H1 (cell line): ENCODE measurements around the gene SLC12A2. TPM values are rescaled to one million over a fixed set of nuclear protein-coding genes. Genes with fewer than 3 reads are reported as not detected.

Experiments used
- CTCF ChIA-PET: fragments of 300-600 bp; sonication (Branson Sonifier 250); formaldehyde crosslinking; loops from one replicate; lab custom pipeline; 2021; ENCODE audit not compliant: partially characterized antibody; lab: Charles Lee
- POLR2A ChIA-PET: fragments of 300-600 bp; sonication (Branson Sonifier 250); formaldehyde crosslinking; loops from one replicate; lab custom pipeline; 2021; ENCODE audit warnings: inconsistent platforms; ENCODE audit not compliant: partially characterized antibody; lab: Charles Lee
- DNase-seq, 2 experiments: peaks; one replicate each; pipeline versions ENCODE4 v3.0.0 to v3.0.0-alpha.2; 2010 to 2022; ENCODE audit warnings: low spot score in 2 of 2, low read depth in 1 of 2, mixed read lengths in 1 of 2
- FAIRE-seq: peaks from 2 replicates; lab custom pipeline; 2011; peaks lifted over from hg19 to GRCh38; lab: Jason Lieb, UNC
- H2AFZ ChIP-seq: 2 replicates; pipeline ENCODE4 v1.8.1; 2012; ENCODE audit warnings: low read length, inconsistent platforms
- H2AK5ac ChIP-seq: 2 replicates; pipeline ENCODE4 v1.6.1; 2013; ENCODE audit warnings: low read depth, low read length
- H2BK120ac ChIP-seq: replicated peaks from 2 replicates; pipeline ENCODE3; 2013; ENCODE audit warnings: low read depth, low read length, inconsistent platforms
- H2BK12ac ChIP-seq: 2 replicates; pipeline ENCODE4 v1.6.1; 2013; ENCODE audit warnings: low read depth, low read length
- H2BK15ac ChIP-seq: 2 replicates; pipeline ENCODE4 v1.6.1; 2013; ENCODE audit warnings: low read length
- H2BK20ac ChIP-seq: 2 replicates; pipeline ENCODE4 v1.6.1; 2013; ENCODE audit warnings: low read length
- H2BK5ac ChIP-seq: 2 replicates; pipeline ENCODE4 v1.6.1; 2013; ENCODE audit warnings: low read depth, low read length
- H3K14ac ChIP-seq: 2 replicates; pipeline ENCODE4 v1.6.1; 2013; ENCODE audit warnings: inconsistent platforms; ENCODE audit not compliant: insufficient read length
- H3K18ac ChIP-seq: 2 replicates; pipeline ENCODE4 v1.6.1; 2013; ENCODE audit warnings: low read length; ENCODE audit errors: extremely low read depth
- H3K23ac ChIP-seq: 2 replicates; pipeline ENCODE4 v1.6.1; 2013; ENCODE audit warnings: inconsistent platforms; ENCODE audit not compliant: insufficient read length
- H3K23me2 ChIP-seq: 2 replicates; pipeline ENCODE4 v1.6.1; 2013; ENCODE audit warnings: low read depth, low read length
- H3K27ac ChIP-seq: 2 replicates; pipeline ENCODE4 v1.6.1; 2011; ENCODE audit warnings: low read depth, low read length, inconsistent platforms
- H3K27me3 ChIP-seq, 4 experiments: replicated peaks in 1 of 4; 1 replicate in 1 of 4; 2 replicates in 3 of 4; pipeline versions ENCODE4 v1.6.1 to v1.8.1; 2011 to 2013; ENCODE audit warnings: low read length in 3 of 4, mild to moderate bottlenecking in 3 of 4, inconsistent platforms in 2 of 4, mixed read lengths in 2 of 4, moderate library complexity in 1 of 4; ENCODE audit not compliant: control insufficient read depth in 3 of 4, insufficient read depth in 3 of 4; ENCODE audit errors: extremely low read depth in 1 of 4
- H3K36me3 ChIP-seq, 4 experiments: 2 replicates each; pipeline versions ENCODE4 v1.6.1 to v1.8.1; 2011 to 2013; ENCODE audit warnings: mild to moderate bottlenecking in 4 of 4, low read length in 3 of 4, moderate library complexity in 2 of 4, control low read depth in 1 of 4, inconsistent platforms in 1 of 4; ENCODE audit not compliant: insufficient read depth in 4 of 4, control insufficient read depth in 2 of 4
- H3K4ac ChIP-seq: replicated peaks from 2 replicates; pipeline ENCODE3; 2013; ENCODE audit warnings: low read length, low read depth, mixed read lengths, inconsistent platforms; ENCODE audit not compliant: insufficient read length
- H3K4me1 ChIP-seq, 4 experiments: replicated peaks in 1 of 4; 1 replicate in 1 of 4; 2 replicates in 3 of 4; pipeline versions ENCODE4 v1.6.1 to v1.8.1; 2011 to 2013; ENCODE audit warnings: low read length in 3 of 4, inconsistent platforms in 2 of 4, mixed read lengths in 1 of 4; ENCODE audit not compliant: insufficient read depth in 4 of 4, control insufficient read depth in 3 of 4
- H3K4me2 ChIP-seq, 2 experiments: 2 replicates each; pipeline versions ENCODE4 v1.6.1 to v1.8.1; 2011 to 2013; ENCODE audit warnings: low read depth in 2 of 2, low read length in 2 of 2, control low read depth in 1 of 2, inconsistent platforms in 1 of 2, mild to moderate bottlenecking in 1 of 2; ENCODE audit not compliant: insufficient read depth in 1 of 2
- H3K4me3 ChIP-seq, 4 experiments: fragments of 200-600, 300-600 bp in 1 of 4; sonication (generic), shearing (Covaris generic), sonication (Bioruptor Twin) in 1 of 4; 2 replicates each; pipeline versions ENCODE4 v1.5.1 to v1.8.1; 2011 to 2016; ENCODE audit warnings: low read length in 4 of 4, low read depth in 3 of 4, control low read depth in 2 of 4, inconsistent platforms in 2 of 4, mild to moderate bottlenecking in 2 of 4, mixed read lengths in 1 of 4, moderate library complexity in 1 of 4; ENCODE audit not compliant: insufficient read depth in 2 of 4; ENCODE audit errors: extremely low read depth in 1 of 4
- H3K56ac ChIP-seq: replicated peaks from 2 replicates; pipeline ENCODE3; 2013; ENCODE audit warnings: low read depth, mild to moderate bottlenecking, mixed read lengths, low read length, inconsistent platforms; ENCODE audit not compliant: insufficient read length
- H3K79me1 ChIP-seq: 2 replicates; pipeline ENCODE4 v1.6.1; 2013; ENCODE audit warnings: low read depth, low read length, control low read depth
- H3K79me2 ChIP-seq, 2 experiments: 2 replicates each; pipeline versions ENCODE4 v1.6.1 to v1.8.1; 2012 to 2013; ENCODE audit warnings: low read length in 2 of 2, mild to moderate bottlenecking in 2 of 2, inconsistent platforms in 1 of 2; ENCODE audit not compliant: insufficient read depth in 2 of 2, control insufficient read depth in 1 of 2
- H3K9ac ChIP-seq, 4 experiments: replicated peaks in 1 of 4; 1 replicate in 1 of 4; 2 replicates in 3 of 4; pipeline versions ENCODE4 v1.6.1 to v1.8.1; 2011 to 2013; ENCODE audit warnings: low read depth in 3 of 4, low read length in 3 of 4, control low read depth in 2 of 4, mild to moderate bottlenecking in 2 of 4, moderate library complexity in 2 of 4, inconsistent platforms in 1 of 4; ENCODE audit errors: extremely low read depth in 1 of 4
- H3K9me3 ChIP-seq, 2 experiments: 2 replicates each; pipeline versions ENCODE4 v1.6.1 to v1.8.1; 2012 to 2013; ENCODE audit warnings: mild to moderate bottlenecking in 2 of 2, moderate library complexity in 2 of 2, control low read depth in 1 of 2, inconsistent platforms in 1 of 2, low read depth in 1 of 2, low read length in 1 of 2, mixed read lengths in 1 of 2; ENCODE audit not compliant: insufficient read depth in 2 of 2
- H4K20me1 ChIP-seq, 2 experiments: replicated peaks in 1 of 2; 2 replicates each; pipeline versions ENCODE3 to v1.8.1; 2011 to 2013; ENCODE audit warnings: inconsistent platforms in 2 of 2, low read length in 2 of 2, mild to moderate bottlenecking in 1 of 2; ENCODE audit not compliant: insufficient read depth in 2 of 2, control insufficient read depth in 1 of 2
- H4K5ac ChIP-seq: 2 replicates; pipeline ENCODE4 v1.6.1; 2013; ENCODE audit warnings: low read length, low read depth, mixed read lengths, inconsistent platforms; ENCODE audit not compliant: insufficient read length
- H4K8ac ChIP-seq: 2 replicates; pipeline ENCODE4 v1.8.0; 2013; ENCODE audit warnings: mild to moderate bottlenecking, moderate library complexity, low read length, inconsistent platforms; ENCODE audit not compliant: insufficient read depth; ENCODE audit errors: extremely low read depth
- H4K91ac ChIP-seq: replicated peaks from 2 replicates; pipeline ENCODE3; 2013; ENCODE audit warnings: low read length, mixed read lengths, inconsistent platforms; ENCODE audit not compliant: insufficient read length
- BRCA1 ChIP-seq: IDR thresholded peaks from 2 replicates; pipeline ENCODE4 v1.6.1; 2012; ENCODE audit warnings: low read depth, low read length, improper control_type of control experiment
- KDM4A ChIP-seq: IDR thresholded peaks from one replicate; pipeline ENCODE4 v1.7.1; 2012; ENCODE audit warnings: low read depth, mild to moderate bottlenecking, moderate library complexity, low read length, inconsistent platforms; ENCODE audit not compliant: severe bottlenecking
- POLR2A ChIP-seq, 2 experiments: IDR thresholded peaks; 1 replicate in 1 of 2; 2 replicates in 1 of 2; pipeline ENCODE4 v1.6.1; 2011; ENCODE audit warnings: low read depth in 2 of 2, low read length in 2 of 2, mild to moderate bottlenecking in 2 of 2; ENCODE audit errors: control extremely low read depth in 1 of 2
- SIN3A ChIP-seq, 2 experiments: IDR thresholded peaks in 1 of 2; conservative IDR thresholded peaks in 1 of 2; 2 replicates each; pipeline ENCODE4 v1.6.1; 2011 to 2012; ENCODE audit warnings: low read length in 2 of 2, improper control_type of control experiment in 1 of 2, low read depth in 1 of 2, mild to moderate bottlenecking in 1 of 2
- SRF ChIP-seq: IDR thresholded peaks from 2 replicates; pipeline ENCODE4 v1.6.1; 2011; ENCODE audit warnings: mild to moderate bottlenecking, low read depth, low read length, moderate library complexity
- TEAD4 ChIP-seq: IDR thresholded peaks from 2 replicates; pipeline ENCODE4 v1.6.1; 2012; ENCODE audit warnings: low read depth, low read length, inconsistent platforms, mixed read lengths
- WGBS, 2 experiments: shearing (Covaris generic) in 1 of 2; methylation state at CpG; one replicate each; pipeline versions ENCODE4 v1.1.6 to v1.1.7; 2013 to 2015; ENCODE audit warnings: low lambda C conversion rate in 2 of 2, mixed read lengths in 2 of 2, inconsistent platforms in 1 of 2, low coverage in 1 of 2, missing lambda C conversion rate in 1 of 2; ENCODE audit not compliant: insufficient replicate concordance in 2 of 2, insufficient coverage in 1 of 2, insufficient read length in 1 of 2; ENCODE audit errors: extremely low coverage in 1 of 2, missing lambda C conversion rate in 1 of 2; 5-methylcytosine and 5-hydroxymethylcytosine counted together
- polyA plus RNA-seq, 7 experiments: library from polyadenylated mRNA; depleted of rRNA in 3 of 7; stranded (reverse) in 5 of 7; unstranded in 2 of 7; fragments of >200 nt in 5 of 7; fragments of 200-250 nt in 2 of 7; gene quantifications; 1 replicate in 5 of 7; 2 replicates in 1 of 7; 4 replicates in 1 of 7; pipeline versions ENCODE4 v1.2.1 to v1.2.3, GENCODE V29; 2011 to 2013; ENCODE audit warnings: missing spikeins in 2 of 7, mixed read lengths in 2 of 7
- total RNA-seq: library from RNA; stranded (reverse); fragmentation: NEBNext Ultra II Directional; extraction: Animal tissue kit (Norgen Biotek cat#: 25700); gene quantifications from 2 replicates; pipeline ENCODE4 v1.2.1, GENCODE V29; 2021

Gene SLC12A2
- total and polyA plus RNA-seq, 2 of the 8 experiments (the other 6 are each of a cell fraction or from before 2014, with no cell fraction given), result 2.6 to 16.2 TPM

DNA sequence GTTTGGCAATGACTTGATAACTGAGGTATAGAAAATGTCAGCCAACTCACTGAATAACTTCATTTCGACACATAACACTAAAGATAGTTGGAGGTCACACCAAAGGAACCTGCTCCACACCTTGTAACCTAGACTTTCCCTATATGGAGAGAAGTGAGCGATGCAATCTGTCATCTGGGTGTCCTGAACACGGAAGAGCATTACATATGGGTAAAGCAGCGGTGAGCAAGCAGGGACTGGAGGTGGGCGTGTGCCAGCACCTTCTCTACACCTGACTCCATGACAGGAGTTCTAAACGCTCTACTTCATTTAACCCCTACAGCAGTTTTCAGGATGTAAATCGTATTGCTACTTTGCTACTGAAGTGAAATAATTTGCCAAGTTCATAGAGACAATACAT, 152.8 kb downstream of the SLC12A2 start:
- Histone ChIP-seq H2AK5ac (no peak overlapping the region), H3K36me3 (no peaks in the 10 kb centered on the region), H3K23me2 (no peaks in the 10 kb centered on the region), H3K4me3 (no peak overlapping the region; a peak in 1 of 8 replicates), H3K56ac (no peak overlapping the region), H3K27ac (no peak overlapping the region), H3K4me1 (no peaks in the 10 kb centered on the region), H3K18ac (no peak overlapping the region), H3K9ac (no peak overlapping the region), H4K8ac (no peak overlapping the region), H2BK15ac (no peak overlapping the region), H2AFZ (no peak overlapping the region), H4K20me1 (no peaks in the 10 kb centered on the region), H3K14ac (no peak overlapping the region), H2BK20ac (no peak overlapping the region), H4K91ac (no peak overlapping the region), H2BK5ac (no peak overlapping the region; the same call in 1 of the 2 replicates), H3K4me2 (no peak overlapping the region), H3K79me2 (no peaks in the 10 kb centered on the region), H2BK12ac (no peak overlapping the region), H3K27me3 (no peaks in the 10 kb centered on the region), H3K79me1 (no peaks in the 10 kb centered on the region), H4K5ac (no peak overlapping the region), H2BK120ac (no peak overlapping the region), H3K23ac (no peak overlapping the region), H3K9me3 (no peaks in the 10 kb centered on the region), H3K4ac (no peak overlapping the region)
- FAIRE-seq, result no peak
- ChIA-PET CTCF (no interaction called here), POLR2A (no interaction called here)
- TF ChIP-seq POLR2A (IDR thresholded peaks at IDR 0.05; ENCODE audit: control extremely low read depth in 1 of 2, low read depth in 2 of 2, low read length in 2 of 2) (no peak), SIN3A (conservative IDR thresholded peaks at IDR 0.05 in 1 of 2, IDR thresholded peaks at IDR 0.05 in 1 of 2; ENCODE audit: low read depth in 1 of 2, low read length in 2 of 2) (no peak), TEAD4 (no peak), KDM4A (no peak), SRF (no peak), BRCA1 (no peak)
- DNase-seq, result no peak
- 96% methylated on average over 7 of the region's 7 CpGs; no CpG with 5 or more reads in 1 of the 2 experiments for WGBS, 2 experiments
